NT2/D1 (cell line): ENCODE results near the gene SERTAD2.

Experiments used
- YY1 ChIP-seq: IDR thresholded peaks from 2 replicates; pipeline ENCODE4 v1.6.1; 2011; ENCODE audit not compliant: insufficient read length, insufficient read depth
- ZNF274 ChIP-seq: IDR thresholded peaks from 2 replicates; pipeline ENCODE4 v1.6.1; 2011; ENCODE audit warnings: mild to moderate bottlenecking, low read depth, low read length

- TF ChIP-seq YY1 (no peak), ZNF274 (no peak)
Observed at GRCh38 chr2:64604155-64604554, 49.6 kb downstream of the SERTAD2 start.
